Osteocyte (in vitro differentiated cells): Measurements from ENCODE around the gene MAP3K9. TPM values are rescaled to one million over a fixed set of nuclear protein-coding genes. Genes with fewer than 3 reads are reported as not detected.

Source experiments
- DNase-seq: peaks from one replicate; pipeline ENCODE4 v3.0.0; 2021; ENCODE audit warnings: mixed read lengths; ENCODE audit not compliant: unreplicated experiment; ENCODE audit errors: extremely low spot score
- H3K27ac Mint-ChIP-seq: one replicate; pipeline ENCODE4 v1.8.0; 2021; ENCODE audit warnings: mild to moderate bottlenecking, mixed read lengths; ENCODE audit not compliant: unreplicated experiment
- H3K27me3 Mint-ChIP-seq: one replicate; pipeline ENCODE4 v1.8.0; 2021; ENCODE audit warnings: mixed read lengths; ENCODE audit not compliant: unreplicated experiment
- H3K36me3 Mint-ChIP-seq: one replicate; pipeline ENCODE4 v1.8.0; 2021; ENCODE audit warnings: mixed read lengths; ENCODE audit not compliant: unreplicated experiment
- H3K4me1 Mint-ChIP-seq: one replicate; pipeline ENCODE4 v1.8.0; 2021; ENCODE audit warnings: mixed read lengths; ENCODE audit not compliant: unreplicated experiment
- H3K4me3 Mint-ChIP-seq: one replicate; pipeline ENCODE4 v1.8.0; 2021; ENCODE audit warnings: mild to moderate bottlenecking, moderate library complexity, mixed read lengths; ENCODE audit not compliant: unreplicated experiment
- H3K9me3 Mint-ChIP-seq: one replicate; pipeline ENCODE4 v1.8.0; 2021; ENCODE audit warnings: mixed read lengths; ENCODE audit not compliant: unreplicated experiment
- CTCF ChIP-seq: fragments of 200-600 bp; sonication (generic); IDR thresholded peaks from 2 replicates; pipeline ENCODE4 v1.5.0; 2021; ENCODE audit warnings: antibody characterized with exemption, mild to moderate bottlenecking, moderate library complexity
- total RNA-seq: library from RNA; stranded (reverse); gene quantifications from 2 replicates; pipeline ENCODE4 v1.2.1, GENCODE V29; 2021

The MAP3K9 gene
- total RNA-seq, 1 donor from 2014 or later: 1.3 TPM

- no peak overlapping the region for H3K27ac Mint-ChIP-seq
- H3K27me3 Mint-ChIP-seq: peaks cover 16% of the 10 kb centered on the region
- H3K9me3 Mint-ChIP-seq: peaks cover 3% of the 10 kb centered on the region
- no peak overlapping the region for H3K4me3 Mint-ChIP-seq
- no peak for DNase-seq
- H3K4me1 Mint-ChIP-seq: no peaks in the 10 kb centered on the region
- TF ChIP-seq CTCF: no peak
- no peaks in the 10 kb centered on the region for H3K36me3 Mint-ChIP-seq
Observed at GRCh38 chr14:70833884-70834283, 24.6 kb upstream of the MAP3K9 start.

DNA sequence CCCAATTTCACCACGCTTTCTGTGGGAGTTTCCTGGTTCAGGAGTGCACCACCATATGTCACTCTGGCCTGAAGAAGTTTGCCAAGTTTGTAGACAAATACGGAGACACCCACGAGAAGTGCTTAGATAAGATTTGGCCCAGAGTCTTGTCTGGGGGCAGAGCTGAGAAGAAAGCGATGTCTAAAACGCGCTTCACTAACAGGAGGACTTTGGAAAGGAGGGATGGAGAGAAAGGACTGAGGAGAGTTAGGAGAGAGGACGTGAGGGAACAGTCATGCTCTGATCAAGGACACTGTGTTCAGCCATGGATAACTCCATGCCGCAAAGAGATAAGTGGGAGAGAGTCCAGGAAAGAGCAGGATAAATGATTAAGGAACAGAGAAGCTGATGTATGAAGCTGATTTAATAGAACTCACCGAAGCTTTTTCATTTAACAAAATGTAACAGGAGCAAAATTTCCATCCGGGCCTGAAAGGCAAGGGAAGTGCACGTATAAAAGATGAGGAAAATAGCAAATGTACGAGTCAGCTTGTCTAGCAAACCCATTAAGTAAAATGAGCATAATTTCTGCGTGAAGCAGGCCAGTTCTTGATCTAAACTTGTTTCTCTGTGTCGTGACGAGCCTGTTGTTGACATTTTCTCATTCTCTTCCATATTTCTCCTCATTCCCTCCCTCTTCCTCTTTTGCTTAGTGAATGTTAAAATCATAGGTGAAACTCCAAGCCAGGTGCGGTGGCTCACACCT is 23.4 kb upstream of the MAP3K9 start:
- TF ChIP-seq CTCF: no peak
- H3K4me3 Mint-ChIP-seq: no peak overlapping the region
- no peaks in the 10 kb centered on the region for H3K36me3 Mint-ChIP-seq
- H3K4me1 Mint-ChIP-seq: no peaks in the 10 kb centered on the region
- H3K27me3 Mint-ChIP-seq: peaks cover 18% of the 10 kb centered on the region
- H3K27ac Mint-ChIP-seq: no peak overlapping the region
- peaks cover 3% of the 10 kb centered on the region for H3K9me3 Mint-ChIP-seq
- no peak for DNase-seq

GRCh38 chr14:70830998-70831781 is 21.9 kb upstream of the MAP3K9 start:
- Mint-ChIP-seq H3K27ac (no peak overlapping the region), H3K4me3 (no peak overlapping the region), H3K9me3 (peaks cover 3% of the 10 kb centered on the region), H3K27me3 (peaks cover 14% of the 10 kb centered on the region), H3K4me1 (no peaks in the 10 kb centered on the region), H3K36me3 (no peaks in the 10 kb centered on the region)
- DNase-seq: no peak
- no peak for TF ChIP-seq CTCF

GRCh38 chr14:70828188-70828587 is 18.9 kb upstream of the MAP3K9 start:
- no peaks in the 10 kb centered on the region for H3K4me1 Mint-ChIP-seq
- peaks cover 18% of the 10 kb centered on the region for H3K27me3 Mint-ChIP-seq
- no peak for TF ChIP-seq CTCF
- no peak overlapping the region for H3K4me3 Mint-ChIP-seq
- H3K9me3 Mint-ChIP-seq: no peaks in the 10 kb centered on the region
- no peak for DNase-seq
- H3K36me3 Mint-ChIP-seq: no peaks in the 10 kb centered on the region
- H3K27ac Mint-ChIP-seq: no peak overlapping the region

DNA sequence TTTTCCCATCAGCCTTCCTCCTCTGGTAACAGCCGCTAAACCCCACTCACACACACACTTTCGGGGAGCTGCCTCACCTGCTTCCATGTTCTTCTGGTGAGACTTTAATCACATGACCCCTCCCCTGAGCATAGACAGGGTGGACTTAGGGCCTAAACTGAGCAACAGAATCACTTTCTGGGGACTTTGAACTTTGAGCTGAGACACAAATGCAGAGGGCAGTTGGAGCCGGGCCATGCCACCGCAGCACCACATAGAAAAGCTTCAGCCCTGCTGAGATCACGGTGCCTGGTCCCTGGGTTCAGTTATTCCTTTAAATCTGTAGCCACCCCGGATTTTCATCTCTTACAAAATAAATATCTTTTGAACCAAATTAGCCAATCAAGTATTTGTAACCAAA is 18.4 kb upstream of the MAP3K9 start:
- TF ChIP-seq CTCF: no peak
- H3K27me3 Mint-ChIP-seq: peaks cover 18% of the 10 kb centered on the region
- no peak overlapping the region for H3K27ac Mint-ChIP-seq
- no peaks in the 10 kb centered on the region for H3K36me3 Mint-ChIP-seq
- H3K4me1 Mint-ChIP-seq: peaks cover 4% of the 10 kb centered on the region
- H3K4me3 Mint-ChIP-seq: no peak overlapping the region
- DNase-seq: no peak
- H3K9me3 Mint-ChIP-seq: no peaks in the 10 kb centered on the region
